Fibroblast of mammary gland (primary cell): ENCODE data around the gene MTRF1.
A peak's percentile ranks its signal among the peaks of the same experiment; 100 is the strongest.

Experiments
- DNase-seq: peaks from one replicate; pipeline ENCODE4 v3.0.0-alpha.2; 2010; ENCODE audit warnings: low read depth
- H3K4me3 ChIP-seq: 2 replicates; pipeline ENCODE4 v1.5.1; 2011; ENCODE audit warnings: low read depth, mild to moderate bottlenecking, low read length, moderate library complexity; ENCODE audit not compliant: control insufficient read depth
- TF ChIP-seq, protein P1 (sequence below): conservative IDR thresholded peaks from 2 replicates; pipeline ENCODE4 v1.5.1; 2011; ENCODE audit warnings: low read depth, low read length, inconsistent platforms; ENCODE audit not compliant: control insufficient read depth, insufficient read depth

Gene MTRF1

GRCh38 chr13:41246969-41247680, 16.3 kb downstream of the MTRF1 start:
- DNase-seq, result no peak
- TF ChIP-seq, protein P1, sequence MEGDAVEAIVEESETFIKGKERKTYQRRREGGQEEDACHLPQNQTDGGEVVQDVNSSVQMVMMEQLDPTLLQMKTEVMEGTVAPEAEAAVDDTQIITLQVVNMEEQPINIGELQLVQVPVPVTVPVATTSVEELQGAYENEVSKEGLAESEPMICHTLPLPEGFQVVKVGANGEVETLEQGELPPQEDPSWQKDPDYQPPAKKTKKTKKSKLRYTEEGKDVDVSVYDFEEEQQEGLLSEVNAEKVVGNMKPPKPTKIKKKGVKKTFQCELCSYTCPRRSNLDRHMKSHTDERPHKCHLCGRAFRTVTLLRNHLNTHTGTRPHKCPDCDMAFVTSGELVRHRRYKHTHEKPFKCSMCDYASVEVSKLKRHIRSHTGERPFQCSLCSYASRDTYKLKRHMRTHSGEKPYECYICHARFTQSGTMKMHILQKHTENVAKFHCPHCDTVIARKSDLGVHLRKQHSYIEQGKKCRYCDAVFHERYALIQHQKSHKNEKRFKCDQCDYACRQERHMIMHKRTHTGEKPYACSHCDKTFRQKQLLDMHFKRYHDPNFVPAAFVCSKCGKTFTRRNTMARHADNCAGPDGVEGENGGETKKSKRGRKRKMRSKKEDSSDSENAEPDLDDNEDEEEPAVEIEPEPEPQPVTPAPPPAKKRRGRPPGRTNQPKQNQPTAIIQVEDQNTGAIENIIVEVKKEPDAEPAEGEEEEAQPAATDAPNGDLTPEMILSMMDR, result no peak
- no peak overlapping the region for H3K4me3 ChIP-seq

GRCh38 chr13:41244556-41244955, 18.8 kb downstream of the MTRF1 start:
- TF ChIP-seq, protein P1, result no peak
- no peak for DNase-seq
- H3K4me3 ChIP-seq, result no peak overlapping the region

DNA sequence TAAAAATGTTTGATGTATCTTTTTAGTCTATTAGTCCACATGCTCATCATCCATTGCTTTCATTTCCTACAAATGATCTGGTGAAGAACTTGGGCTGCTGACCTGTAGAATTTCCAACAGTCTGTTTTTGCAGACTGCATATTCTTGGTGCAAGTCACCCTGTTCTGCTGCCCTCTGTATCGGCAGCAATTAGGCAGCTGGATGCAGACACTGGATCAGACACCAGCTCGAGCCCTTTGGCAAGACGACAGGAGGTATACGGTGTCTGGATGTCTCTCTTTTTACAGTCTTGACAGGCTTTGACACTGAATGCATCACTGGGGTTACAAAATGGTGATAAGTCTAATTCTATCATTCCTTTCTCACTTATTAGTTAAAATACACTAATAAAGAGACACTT, 21.8 kb downstream of the MTRF1 start:
- no peak overlapping the region for H3K4me3 ChIP-seq
- no peak for DNase-seq
- TF ChIP-seq, protein P1, result no peak

GRCh38 chr13:41236369-41236768, 27.0 kb downstream of the MTRF1 start:
- DNase-seq, result no peak
- no peak overlapping the region for H3K4me3 ChIP-seq
- TF ChIP-seq, protein P1, result no peak

DNA sequence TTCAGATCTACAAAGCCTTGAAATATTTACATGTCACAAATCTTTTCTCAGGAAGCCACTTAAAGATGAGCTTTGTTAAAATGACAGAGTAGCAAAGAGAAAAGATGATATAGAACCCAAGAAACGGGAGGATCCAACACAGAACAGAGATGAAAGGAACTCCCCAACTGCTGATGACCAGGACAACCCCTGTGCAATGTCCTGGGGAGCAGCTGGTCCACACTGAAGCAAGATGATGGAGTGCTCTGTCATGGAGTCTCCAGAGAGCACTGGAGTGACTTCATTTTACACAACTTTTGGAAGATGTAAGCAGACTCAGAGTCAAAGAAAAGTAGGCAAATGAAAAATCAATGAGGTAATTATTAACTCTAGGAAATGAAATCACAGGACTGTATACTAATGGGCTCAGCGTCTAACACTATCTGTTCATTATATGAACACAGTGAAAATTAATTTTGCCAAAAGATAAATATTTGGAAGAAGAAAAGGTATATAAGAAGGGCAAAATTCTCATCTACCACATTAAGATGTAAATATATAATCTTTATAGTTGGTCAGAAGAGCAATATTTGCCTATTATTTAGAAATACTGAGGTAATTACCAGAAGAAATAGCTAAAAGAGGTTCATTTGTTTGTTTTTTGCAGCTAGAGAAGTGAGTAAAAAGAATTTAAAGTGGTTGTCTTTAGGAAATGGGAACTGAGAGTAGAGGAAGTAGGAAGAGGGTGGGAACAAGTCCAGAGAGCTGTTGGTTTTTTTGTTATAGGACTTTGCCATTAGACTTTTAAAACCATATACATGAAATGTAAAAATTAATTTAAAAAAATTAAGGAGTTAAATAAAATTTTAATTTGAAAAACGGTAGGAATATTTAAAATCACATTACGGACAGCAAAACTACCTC, 30.5 kb downstream of the MTRF1 start:
- peak; percentile 2 for DNase-seq
- H3K4me3 ChIP-seq, result no peak overlapping the region
- TF ChIP-seq, protein P1, result no peak

- DNase-seq, result peak; percentile 21
- H3K4me3 ChIP-seq, result no peak overlapping the region
- TF ChIP-seq, protein P1, result no peak
These were observed 31.6 kb downstream of the MTRF1 start for GRCh38 chr13:41231786-41232185.
